ENCODE measurements around the gene FANCE. TPM values are rescaled to one million over a fixed set of nuclear protein-coding genes. Genes with fewer than 3 reads are reported as not detected.

Gene FANCE
- total and polyA plus RNA-seq, 9 donors = 5.3 to 12.2 (median 9.1) TPM

DNA sequence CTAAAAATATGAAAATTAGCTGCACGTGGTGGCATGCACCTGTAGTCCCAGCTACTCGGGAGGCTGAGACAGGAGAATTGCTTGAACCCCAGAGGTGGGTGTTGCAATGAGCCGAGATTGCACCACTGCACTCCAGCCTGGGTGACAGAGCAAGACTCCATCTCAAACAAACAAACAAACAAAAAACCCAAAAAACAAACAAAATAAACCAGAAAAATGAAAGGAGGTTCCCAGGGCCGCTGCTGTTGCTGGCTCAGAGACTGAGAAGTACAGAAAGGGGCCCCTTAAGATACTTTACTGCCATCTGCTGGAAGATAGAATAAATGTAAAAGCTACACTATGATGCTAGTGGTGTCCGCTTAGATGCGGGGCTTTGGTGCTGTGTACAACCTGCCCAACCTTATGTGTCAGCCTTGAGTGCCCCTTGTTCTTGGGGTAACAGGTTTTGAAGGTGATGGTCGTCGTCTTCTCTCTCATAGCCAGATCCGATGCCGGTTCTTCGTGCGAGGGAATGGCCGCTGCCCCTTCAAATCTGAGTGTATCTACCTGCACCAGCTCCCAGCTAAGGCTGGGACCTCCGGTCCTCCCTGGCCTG is 2.8 kb upstream of the FANCE start:
- peak in 1 of 5 donors; percentile 37 for DNase-seq
- Histone ChIP-seq H3K4me3 (no peak overlapping the region), H3K36me3 (no peaks in the 10 kb centered on the region), H3K27ac (no peak overlapping the region), H3K27me3 (no peaks in the 10 kb centered on the region), H3K9me3 (no peaks in the 10 kb centered on the region), H3K4me1 (ENCODE audit: insufficient read depth) (peaks cover 6% of the 10 kb centered on the region)
- 27 to 36% (median 33%) methylated on average over 14 of the region's 14 CpGs for WGBS, 3 donors
- intact Hi-C loops (cut with DNase I) = loop anchor here in 2 of 4 donors (1.0 to 2.0 kb wide), 2 partner anchors 107 kb away; partner anchors contain the start of gene PPARD (in 2 of the 2)
- TF ChIP-seq EP300 (IDR thresholded peaks at IDR 0.05) (no peak), POLR2A (IDR thresholded peaks at IDR 0.05) (no peak)
- TF ChIP-seq, protein P1, sequence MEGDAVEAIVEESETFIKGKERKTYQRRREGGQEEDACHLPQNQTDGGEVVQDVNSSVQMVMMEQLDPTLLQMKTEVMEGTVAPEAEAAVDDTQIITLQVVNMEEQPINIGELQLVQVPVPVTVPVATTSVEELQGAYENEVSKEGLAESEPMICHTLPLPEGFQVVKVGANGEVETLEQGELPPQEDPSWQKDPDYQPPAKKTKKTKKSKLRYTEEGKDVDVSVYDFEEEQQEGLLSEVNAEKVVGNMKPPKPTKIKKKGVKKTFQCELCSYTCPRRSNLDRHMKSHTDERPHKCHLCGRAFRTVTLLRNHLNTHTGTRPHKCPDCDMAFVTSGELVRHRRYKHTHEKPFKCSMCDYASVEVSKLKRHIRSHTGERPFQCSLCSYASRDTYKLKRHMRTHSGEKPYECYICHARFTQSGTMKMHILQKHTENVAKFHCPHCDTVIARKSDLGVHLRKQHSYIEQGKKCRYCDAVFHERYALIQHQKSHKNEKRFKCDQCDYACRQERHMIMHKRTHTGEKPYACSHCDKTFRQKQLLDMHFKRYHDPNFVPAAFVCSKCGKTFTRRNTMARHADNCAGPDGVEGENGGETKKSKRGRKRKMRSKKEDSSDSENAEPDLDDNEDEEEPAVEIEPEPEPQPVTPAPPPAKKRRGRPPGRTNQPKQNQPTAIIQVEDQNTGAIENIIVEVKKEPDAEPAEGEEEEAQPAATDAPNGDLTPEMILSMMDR (IDR thresholded peaks at IDR 0.05) = peak; percentile 62 to 86 (median 79)

DNA sequence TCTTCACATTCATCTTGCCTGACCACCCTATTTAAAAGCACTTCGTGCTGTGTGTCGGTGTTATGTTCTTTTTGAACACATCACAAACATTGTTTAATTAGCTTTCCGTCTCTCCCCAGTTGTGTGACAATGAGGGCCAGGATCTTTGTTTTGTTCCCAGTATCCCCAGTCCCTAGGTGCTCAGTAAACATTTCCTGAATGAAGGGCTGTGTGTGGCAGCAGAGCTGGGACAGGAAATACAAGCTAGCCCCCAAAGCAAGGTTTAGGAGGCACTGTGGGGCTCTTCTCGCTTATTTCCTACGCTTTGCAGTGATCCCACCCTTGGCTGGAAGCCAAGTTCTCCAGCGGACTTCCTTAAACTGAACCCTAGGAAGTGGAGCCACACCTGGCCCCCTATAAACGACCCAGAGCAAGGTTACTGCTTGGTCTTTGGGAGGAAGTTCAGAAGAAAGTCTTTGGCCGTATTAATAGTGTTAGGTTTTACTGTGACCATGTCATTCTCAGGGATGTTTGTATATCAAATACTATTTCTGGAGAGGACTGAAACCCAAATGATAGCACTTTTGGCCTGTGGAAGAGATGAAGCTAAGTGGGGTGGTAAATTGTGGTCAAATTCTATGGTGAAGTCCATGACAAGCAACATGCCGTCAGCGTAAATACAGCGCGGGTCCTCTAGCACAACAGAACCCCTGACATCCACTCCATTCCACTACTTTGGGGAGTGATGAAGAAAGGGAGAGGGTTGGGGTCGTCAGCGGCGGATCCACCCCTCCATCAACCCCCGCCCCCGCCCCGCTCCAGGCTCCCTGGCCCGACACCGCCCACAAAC is 570 bp upstream of the FANCE start:
- 9 to 12% (median 12%) methylated on average over 20 of the region's 20 CpGs for WGBS, 3 donors
- Histone ChIP-seq H3K27ac (peak overlapping the region; percentile 18 to 71), H3K4me3 (peak overlapping the region; percentile 62), H3K27me3 (no peaks in the 10 kb centered on the region), H3K36me3 (no peaks in the 10 kb centered on the region), H3K9me3 (no peaks in the 10 kb centered on the region), H3K4me1 (ENCODE audit: insufficient read depth) (peaks cover 7% of the 10 kb centered on the region)
- intact Hi-C loops (cut with DNase I) = loop anchor here in 2 of 4 donors (2.0 kb wide), 1 partner anchor 109 kb away; the partner anchor contains the start of gene PPARD (in 2 of the 2)
- peak in 3 of 5 donors; percentile 54 to 67 (median 56) for DNase-seq
- TF ChIP-seq, protein P1 (IDR thresholded peaks at IDR 0.05) = no peak
- TF ChIP-seq POLR2A (IDR thresholded peaks at IDR 0.05) (no peak), EP300 (IDR thresholded peaks at IDR 0.05) (no peak)

DNA sequence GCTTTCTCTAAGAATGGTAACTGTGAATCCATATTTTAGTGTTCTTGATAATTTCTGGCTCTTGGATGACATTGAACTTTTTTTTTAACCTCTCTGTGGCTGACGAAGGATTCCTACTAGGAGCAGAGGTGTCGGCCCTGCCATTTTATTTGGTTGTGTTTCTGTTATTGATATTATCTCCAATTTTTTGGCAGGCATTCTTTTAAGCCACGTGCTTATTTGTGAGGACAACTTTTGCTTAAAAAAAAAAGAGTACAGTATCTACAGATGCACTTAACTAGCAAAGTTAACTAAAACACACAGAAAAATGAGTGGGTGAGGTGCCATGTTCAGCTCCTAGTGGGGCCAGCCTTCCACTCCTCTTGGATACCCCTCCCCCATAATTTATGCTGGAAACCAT is 1.1 kb downstream of the FANCE start:
- Histone ChIP-seq H3K36me3 (no peaks in the 10 kb centered on the region), H3K27me3 (no peaks in the 10 kb centered on the region), H3K9me3 (no peaks in the 10 kb centered on the region), H3K4me3 (peak overlapping the region; percentile 62), H3K27ac (peak overlapping the region in 1 of 2 donors; percentile 71), H3K4me1 (ENCODE audit: insufficient read depth) (peaks cover 7% of the 10 kb centered on the region)
- intact Hi-C loops (cut with DNase I) = no loop called here
- TF ChIP-seq EP300 (IDR thresholded peaks at IDR 0.05) = no peak
- TF ChIP-seq, protein P1 (IDR thresholded peaks at IDR 0.05) = no peak
- no peak for TF ChIP-seq POLR2A (IDR thresholded peaks at IDR 0.05)
- 4 to 6% (median 6%) methylated on average over 3 of the region's 3 CpGs for WGBS, 3 donors
- DNase-seq = no peak

DNA sequence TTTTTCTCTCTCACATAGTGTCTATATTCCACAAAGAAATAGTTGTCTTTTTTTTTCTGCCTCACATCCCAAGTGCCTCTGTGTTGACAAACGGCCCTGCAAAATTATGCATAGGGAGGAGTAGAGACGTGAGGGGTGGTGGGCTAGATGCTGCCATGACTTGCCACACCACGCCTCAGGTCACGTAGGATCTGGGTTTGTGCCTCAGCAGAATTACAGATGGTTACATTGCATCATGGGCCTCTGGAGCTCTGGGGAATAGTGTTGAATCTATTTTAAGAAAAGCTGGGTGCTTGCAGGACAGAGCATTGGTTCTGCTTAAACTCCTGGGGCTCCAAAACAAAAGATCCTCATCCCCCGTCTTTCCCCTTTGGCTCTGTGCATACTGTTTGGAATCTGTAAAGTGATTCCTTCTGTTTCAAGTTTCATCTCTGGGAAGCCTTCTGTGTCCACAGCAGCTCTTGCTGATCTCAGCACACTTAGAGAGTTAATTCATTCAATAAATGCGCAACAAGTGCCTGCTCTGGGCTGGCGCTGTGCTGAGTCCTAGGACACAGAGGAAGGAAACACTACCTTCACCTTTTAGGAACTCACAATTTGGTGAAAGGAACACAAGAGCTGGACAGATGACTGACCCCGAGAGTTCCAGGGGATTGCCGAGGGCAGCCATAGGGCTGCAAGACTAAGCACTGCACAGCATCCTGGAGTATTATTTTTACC is 2.4 kb downstream of the FANCE start:
- DNase-seq = no peak
- Histone ChIP-seq H3K4me3 (no peak overlapping the region), H3K27ac (no peak overlapping the region), H3K9me3 (no peaks in the 10 kb centered on the region), H3K4me1 (ENCODE audit: insufficient read depth) (peaks cover 7% of the 10 kb centered on the region), H3K27me3 (no peaks in the 10 kb centered on the region), H3K36me3 (no peaks in the 10 kb centered on the region)
- 74 to 80% (median 79%) methylated on average over 9 of the region's 9 CpGs for WGBS, 3 donors
- no peak for TF ChIP-seq POLR2A (IDR thresholded peaks at IDR 0.05)
- TF ChIP-seq, protein P1 (IDR thresholded peaks at IDR 0.05) = no peak
- no peak for TF ChIP-seq EP300 (IDR thresholded peaks at IDR 0.05)
- intact Hi-C loops (cut with DNase I) = no loop called here
